Measurements from ENCODE around the gene STK24. TPM values are rescaled to one million over a fixed set of nuclear protein-coding genes. Genes with fewer than 3 reads are reported as not detected.

STK24 gene
- total RNA-seq, 5 donors from 2014 or later (not counting 1 experiment from before 2014, with no cell fraction given) = 92.1 to 143 (median 113) TPM

DNA sequence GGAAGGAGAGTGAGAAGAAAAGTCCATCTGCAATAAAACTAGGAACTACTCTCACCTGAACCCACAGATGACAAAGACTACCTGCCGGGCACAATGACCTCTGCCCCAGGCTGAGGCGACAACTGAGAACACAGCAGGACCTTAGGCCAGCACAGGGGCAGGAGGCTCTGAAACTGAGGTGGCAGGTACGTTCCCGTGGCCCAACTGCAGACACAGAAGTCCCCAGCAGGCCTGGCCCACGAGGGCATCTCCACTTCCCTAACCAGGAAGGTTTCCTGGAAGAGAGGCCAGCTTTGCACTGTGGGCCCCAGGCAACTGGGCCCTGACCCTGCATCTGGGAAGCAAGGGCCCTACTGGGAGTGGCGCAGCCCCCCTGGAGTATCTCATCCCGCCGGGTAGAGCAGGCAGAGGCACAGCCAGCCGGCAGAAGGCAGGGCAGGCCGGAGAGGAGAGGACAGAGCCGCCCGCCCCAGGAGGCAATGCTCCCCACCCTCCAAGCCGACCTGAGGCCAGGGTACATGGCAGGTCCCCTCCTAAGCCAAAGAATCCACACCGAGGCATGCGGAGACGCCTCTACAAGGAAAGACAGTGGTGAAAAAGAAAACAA lies 32.7 kb downstream of the STK24 start:
- WGBS (ENCODE audit: insufficient coverage) = 80% methylated on average over 8 of the region's 16 CpGs
- H3K9me3 ChIP-seq = no peaks in the 10 kb centered on the region
- ATAC-seq (replicated peaks in 1 of 4) (no peak), DNase-seq (no peak)
- Mint-ChIP-seq H3K4me3 (peak overlapping the region; percentile 70 to 82 (median 73)), H3K27me3 (no peaks in the 10 kb centered on the region), H3K4me1 (peaks cover 90 to 95% (median 90%) of the 10 kb centered on the region in 3 donors), H3K27ac (peak overlapping the region; percentile 81 to 84), H3K9me3 (no peaks in the 10 kb centered on the region), H3K36me3 (peaks cover 12% of the 10 kb centered on the region)
- ChIA-PET CTCF (no interaction called here), POLR2A (interaction anchor here in 1 of 2 donors (0.9 kb wide), 1 partner anchor 9 kb away, joined by 3 read pairs; no protein-coding TSS in a partner anchor)
- no peaks in the 10 kb centered on the region for H3K27me3 ChIP-seq (replicated peaks in 1 of 2; ENCODE audit: control insufficient read depth in 2 of 2, extremely low read depth in 1 of 2, insufficient read depth in 2 of 2, low read length in 1 of 2)
- H3K4me1 ChIP-seq (ENCODE audit: control insufficient read depth in 1 of 2, extremely low read depth in 1 of 2, insufficient read depth in 2 of 2, low read length in 2 of 2) = peaks cover 22 to 60% of the 10 kb centered on the region in 2 experiments
- no peak overlapping the region for H3K4me3 ChIP-seq (ENCODE audit: control insufficient read depth in 1 of 2, extremely low read depth in 1 of 2, low read length in 1 of 2)
- H3K27ac ChIP-seq (ENCODE audit: low read length) = no peak overlapping the region
- peaks cover 2 to 4% of the 10 kb centered on the region in 2 donors for H3K36me3 ChIP-seq (ENCODE audit: control insufficient read depth in 2 of 2, extremely low read depth in 1 of 2, insufficient read depth in 1 of 2, low read length in 1 of 2)

DNA sequence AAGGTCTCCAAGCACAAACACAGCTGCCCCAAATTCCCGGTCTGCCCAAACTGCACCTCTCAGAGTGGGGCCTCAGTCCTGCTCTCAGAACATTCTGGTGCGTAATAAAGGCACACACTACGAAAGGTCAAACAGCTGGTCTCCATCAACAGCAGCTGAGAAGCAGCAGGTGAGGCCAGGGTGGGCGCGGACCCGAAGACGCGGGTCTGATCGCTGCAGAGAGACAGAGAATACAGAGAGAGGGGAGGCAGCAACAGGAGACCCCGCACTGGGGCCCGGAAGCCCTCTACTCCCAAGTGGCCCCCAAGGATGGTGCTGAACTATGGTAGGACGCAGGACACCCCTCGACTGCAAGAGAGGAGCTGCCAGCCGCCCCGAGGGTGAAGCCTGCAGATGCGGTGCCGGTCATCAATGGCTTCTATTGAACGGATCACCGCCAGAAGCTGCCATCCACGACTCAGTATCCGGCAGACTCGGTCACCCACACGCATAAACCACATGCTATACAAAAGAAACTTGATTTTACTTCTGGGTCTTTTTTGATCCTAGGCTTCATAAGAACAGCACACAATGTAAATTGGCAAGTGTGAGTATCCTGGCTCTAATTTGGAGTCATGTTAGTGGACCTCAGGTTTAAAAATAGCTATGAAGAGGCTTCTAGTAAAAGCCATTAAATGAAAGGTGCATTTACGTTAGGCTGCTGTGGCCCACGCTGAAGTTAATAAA lies 33.4 kb downstream of the STK24 start:
- Mint-ChIP-seq H3K36me3 (peaks cover 14% of the 10 kb centered on the region), H3K4me1 (peaks cover 92 to 97% (median 92%) of the 10 kb centered on the region in 3 donors), H3K27ac (peak overlapping the region; percentile 81 to 84), H3K9me3 (no peaks in the 10 kb centered on the region), H3K4me3 (peak overlapping the region; percentile 70 to 82 (median 73)), H3K27me3 (no peaks in the 10 kb centered on the region)
- DNase-seq = no peak
- peaks cover 20 to 60% of the 10 kb centered on the region in 2 experiments for H3K4me1 ChIP-seq (ENCODE audit: control insufficient read depth in 1 of 2, extremely low read depth in 1 of 2, insufficient read depth in 2 of 2, low read length in 2 of 2)
- ATAC-seq (replicated peaks in 1 of 4) = peak; percentile 33 to 58 (median 52)
- WGBS (ENCODE audit: insufficient coverage) = 61% methylated on average over 19 of the region's 25 CpGs
- no peaks in the 10 kb centered on the region for H3K36me3 ChIP-seq (ENCODE audit: control insufficient read depth in 2 of 2, extremely low read depth in 1 of 2, insufficient read depth in 1 of 2, low read length in 1 of 2)
- ChIA-PET POLR2A (interaction anchor here in 1 of 2 donors (0.5 to 0.9 kb wide), 2 partner anchors 10 to 924 kb away, joined by 3 to 6 read pairs; no protein-coding TSS in a partner anchor), CTCF (interaction anchor here in 1 of 2 donors (0.9 kb wide), 1 partner anchor 13 kb away, joined by 3 read pairs; no protein-coding TSS in a partner anchor)
- H3K4me3 ChIP-seq (ENCODE audit: control insufficient read depth in 1 of 2, extremely low read depth in 1 of 2, low read length in 1 of 2) = peak overlapping the region; percentile 20 to 56
- no peaks in the 10 kb centered on the region for H3K9me3 ChIP-seq
- no peak overlapping the region for H3K27ac ChIP-seq (ENCODE audit: low read length)
- no peaks in the 10 kb centered on the region for H3K27me3 ChIP-seq (replicated peaks in 1 of 2; ENCODE audit: control insufficient read depth in 2 of 2, extremely low read depth in 1 of 2, insufficient read depth in 2 of 2, low read length in 1 of 2)

DNA sequence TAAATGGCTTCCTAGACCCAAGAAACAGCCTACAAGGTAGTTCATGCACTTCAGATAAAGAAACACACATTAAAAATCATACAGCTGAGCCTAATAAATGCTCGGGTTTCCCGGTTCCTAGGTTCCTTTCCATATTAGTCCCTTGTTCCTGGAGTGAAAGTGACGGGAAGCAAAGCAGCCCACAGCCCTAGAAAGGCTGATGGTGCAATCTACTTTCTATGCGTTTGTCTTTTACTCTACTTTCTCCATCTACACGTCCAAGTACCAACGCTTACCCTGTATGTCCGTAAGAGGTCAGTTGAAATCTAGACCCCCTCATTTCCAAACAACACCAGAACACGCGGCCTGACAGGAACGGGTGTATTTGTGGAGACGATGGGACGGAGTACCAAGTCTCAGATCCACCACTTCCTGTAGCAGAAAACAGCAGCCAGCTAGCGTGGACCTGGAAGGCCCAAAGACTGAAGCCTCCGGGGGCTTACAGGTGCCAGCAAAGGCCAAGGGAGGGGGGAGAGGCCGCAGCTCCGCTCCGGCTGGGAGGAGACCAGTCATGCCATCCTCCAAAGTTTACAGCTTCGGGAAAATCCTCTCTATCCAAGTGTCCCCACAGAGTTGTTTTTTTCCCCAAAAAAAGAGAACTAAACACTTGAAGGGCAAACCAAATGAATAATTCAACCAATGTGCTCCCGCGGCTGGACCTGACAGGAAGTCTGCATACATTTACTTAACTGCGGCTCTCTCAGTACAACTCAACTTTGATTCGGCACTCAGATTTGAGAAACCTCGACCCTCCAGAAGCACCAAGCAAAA lies 34.1 kb downstream of the STK24 start:
- H3K36me3 Mint-ChIP-seq = peaks cover 15% of the 10 kb centered on the region
- Histone ChIP-seq H3K27ac (ENCODE audit: low read length) (no peak overlapping the region), H3K9me3 (no peaks in the 10 kb centered on the region), H3K27me3 (replicated peaks in 1 of 2; ENCODE audit: control insufficient read depth in 2 of 2, extremely low read depth in 1 of 2, insufficient read depth in 2 of 2, low read length in 1 of 2) (no peaks in the 10 kb centered on the region), H3K4me3 (ENCODE audit: control insufficient read depth in 1 of 2, extremely low read depth in 1 of 2, low read length in 1 of 2) (peak overlapping the region; percentile 20 to 56), H3K36me3 (ENCODE audit: control insufficient read depth in 2 of 2, extremely low read depth in 1 of 2, insufficient read depth in 1 of 2, low read length in 1 of 2) (peaks cover 0 to 3% of the 10 kb centered on the region in 2 donors), H3K4me1 (ENCODE audit: control insufficient read depth in 1 of 2, extremely low read depth in 1 of 2, insufficient read depth in 2 of 2, low read length in 2 of 2) (peaks cover 24 to 68% of the 10 kb centered on the region in 2 experiments)
- DNase-seq (peak in 3 of 35 experiments; percentile 37 to 43 (median 39)), ATAC-seq (replicated peaks in 1 of 4) (peak; percentile 66 to 79 (median 76))
- H3K9me3 Mint-ChIP-seq = no peaks in the 10 kb centered on the region
- ChIA-PET POLR2A (interaction anchor here in 1 of 2 donors (0.6 kb wide), 1 partner anchor 26 kb away, joined by 3 read pairs; no protein-coding TSS in a partner anchor), CTCF (interaction anchor here in 1 of 2 donors (0.9 kb wide), 1 partner anchor 12 kb away, joined by 3 read pairs; no protein-coding TSS in a partner anchor)
- H3K4me3 Mint-ChIP-seq = peak overlapping the region; percentile 70 to 82 (median 73)
- 27% methylated on average over 9 of the region's 23 CpGs for WGBS (ENCODE audit: insufficient coverage)
- H3K27me3 Mint-ChIP-seq = no peaks in the 10 kb centered on the region
- H3K4me1 Mint-ChIP-seq = peaks cover 92 to 97% (median 92%) of the 10 kb centered on the region in 3 donors
- peak overlapping the region; percentile 81 to 84 for H3K27ac Mint-ChIP-seq

DNA sequence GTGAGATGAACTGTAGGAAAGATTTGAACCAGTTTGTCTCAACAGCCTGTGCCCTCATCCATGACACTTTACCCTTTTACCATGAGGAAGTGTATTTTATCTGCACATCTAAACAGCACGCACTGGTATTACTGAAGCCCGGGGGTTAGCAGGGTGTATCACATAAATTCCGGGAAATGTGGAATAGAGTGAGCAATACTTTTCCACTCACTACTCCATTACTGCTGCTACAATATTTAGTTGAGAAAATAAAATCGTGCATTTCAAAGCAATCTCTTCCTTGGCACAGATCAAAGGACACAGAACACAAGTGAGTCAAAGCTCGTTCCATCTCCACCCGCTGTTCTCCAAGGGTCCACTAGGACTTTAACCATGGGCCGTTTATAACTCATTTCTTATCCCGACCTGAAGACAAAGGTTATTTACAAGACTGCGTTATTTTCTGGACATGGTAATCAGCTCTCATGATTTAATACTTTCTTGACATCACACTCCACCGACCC lies 35.2 kb downstream of the STK24 start:
- Mint-ChIP-seq H3K36me3 (peaks cover 15% of the 10 kb centered on the region), H3K4me1 (peaks cover 97 to 99% (median 97%) of the 10 kb centered on the region in 3 donors), H3K9me3 (no peaks in the 10 kb centered on the region), H3K4me3 (peak overlapping the region; percentile 3 to 82 (median 73)), H3K27me3 (no peaks in the 10 kb centered on the region), H3K27ac (peak overlapping the region in 1 of 2 donors; percentile 84)
- ChIA-PET POLR2A (interaction anchor here in 1 of 2 donors (0.5 to 0.6 kb wide), 2 partner anchors 25 to 1065 kb away, joined by 3 to 6 read pairs; no protein-coding TSS in a partner anchor), CTCF (interaction anchor here in 1 of 2 donors (1.0 kb wide), 1 partner anchor 21 kb away, joined by 5 read pairs; no protein-coding TSS in a partner anchor)
- no peak for ATAC-seq (replicated peaks in 1 of 4)
- H3K27me3 ChIP-seq (replicated peaks in 1 of 2; ENCODE audit: control insufficient read depth in 2 of 2, extremely low read depth in 1 of 2, insufficient read depth in 2 of 2, low read length in 1 of 2) = no peaks in the 10 kb centered on the region
- DNase-seq = no peak
- H3K9me3 ChIP-seq = no peaks in the 10 kb centered on the region
- H3K36me3 ChIP-seq (ENCODE audit: control insufficient read depth in 2 of 2, extremely low read depth in 1 of 2, insufficient read depth in 1 of 2, low read length in 1 of 2) = peaks cover 0 to 3% of the 10 kb centered on the region in 2 donors
- no peak overlapping the region for H3K27ac ChIP-seq (ENCODE audit: low read length)
- WGBS (ENCODE audit: insufficient coverage) = 35% methylated on average over 3 of the region's 10 CpGs
- peaks cover 24 to 73% of the 10 kb centered on the region in 2 experiments for H3K4me1 ChIP-seq (ENCODE audit: control insufficient read depth in 1 of 2, extremely low read depth in 1 of 2, insufficient read depth in 2 of 2, low read length in 2 of 2)
- no peak overlapping the region for H3K4me3 ChIP-seq (ENCODE audit: control insufficient read depth in 1 of 2, extremely low read depth in 1 of 2, low read length in 1 of 2)

DNA sequence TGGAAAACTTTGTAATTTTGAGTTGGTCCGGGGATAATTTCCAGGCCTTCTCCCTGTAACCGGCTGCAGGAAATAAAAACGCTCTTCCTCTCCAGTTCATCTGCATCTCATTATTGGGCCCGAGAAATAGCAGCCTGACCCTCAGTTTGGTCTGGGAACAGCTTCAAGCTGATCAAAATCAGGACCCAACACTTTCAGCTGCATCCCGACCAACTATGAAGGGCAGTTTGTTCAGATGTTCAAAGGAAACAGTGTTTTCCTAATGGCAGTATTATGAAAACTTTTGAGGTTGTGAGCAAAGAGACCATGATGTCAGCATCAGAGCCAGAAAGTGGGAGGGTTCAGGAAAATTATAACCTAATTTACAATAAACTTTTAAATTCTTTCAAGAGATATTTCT lies 35.7 kb downstream of the STK24 start:
- ATAC-seq (replicated peaks in 1 of 4) (no peak), DNase-seq (no peak)
- CTCF ChIA-PET = interaction anchor here in 1 of 2 donors (1.0 kb wide), 1 partner anchor 22 kb away, joined by 5 read pairs; no protein-coding TSS in a partner anchor
- peaks cover 24 to 78% of the 10 kb centered on the region in 2 experiments for H3K4me1 ChIP-seq (ENCODE audit: control insufficient read depth in 1 of 2, extremely low read depth in 1 of 2, insufficient read depth in 2 of 2, low read length in 2 of 2)
- H3K27ac ChIP-seq (ENCODE audit: low read length) = no peak overlapping the region
- Mint-ChIP-seq H3K27me3 (no peaks in the 10 kb centered on the region), H3K4me1 (peaks cover 97 to 99% (median 97%) of the 10 kb centered on the region in 3 donors), H3K27ac (peak overlapping the region; percentile 4 to 12), H3K4me3 (peak overlapping the region in 1 of 3 donors; percentile 82), H3K36me3 (peaks cover 21% of the 10 kb centered on the region), H3K9me3 (no peaks in the 10 kb centered on the region)
- POLR2A ChIA-PET = interaction anchor here in 1 of 2 donors (0.5 to 0.6 kb wide), 2 partner anchors 26 to 34 kb away, joined by 3 to 4 read pairs; no protein-coding TSS in a partner anchor
- 91% methylated on average over 4 of the region's 5 CpGs for WGBS (ENCODE audit: insufficient coverage)
- H3K4me3 ChIP-seq (ENCODE audit: control insufficient read depth in 1 of 2, extremely low read depth in 1 of 2, low read length in 1 of 2) = no peak overlapping the region
- H3K36me3 ChIP-seq (ENCODE audit: control insufficient read depth in 2 of 2, extremely low read depth in 1 of 2, insufficient read depth in 1 of 2, low read length in 1 of 2) = peaks cover 0 to 3% of the 10 kb centered on the region in 2 donors
- no peaks in the 10 kb centered on the region for H3K27me3 ChIP-seq (replicated peaks in 1 of 2; ENCODE audit: control insufficient read depth in 2 of 2, extremely low read depth in 1 of 2, insufficient read depth in 2 of 2, low read length in 1 of 2)
- no peaks in the 10 kb centered on the region for H3K9me3 ChIP-seq
